Activated naive CD8-positive, alpha-beta T cell (primary cell): ENCODE data around the gene PTPN4.

Source experiments
- H3K27ac Mint-ChIP-seq: one replicate; pipeline ENCODE4 v1.8.0; 2021; ENCODE audit warnings: mixed read lengths
- H3K27me3 Mint-ChIP-seq: one replicate; pipeline ENCODE4 v1.8.0; 2021; ENCODE audit warnings: mixed read lengths
- H3K36me3 Mint-ChIP-seq: one replicate; pipeline ENCODE4 v1.8.0; 2021; ENCODE audit warnings: mixed read lengths
- H3K4me1 Mint-ChIP-seq: one replicate; pipeline ENCODE4 v1.8.0; 2021; ENCODE audit warnings: low read depth, mixed read lengths
- H3K4me3 Mint-ChIP-seq: one replicate; pipeline ENCODE4 v1.8.0; 2021; ENCODE audit warnings: mild to moderate bottlenecking, mixed read lengths
- H3K9me3 Mint-ChIP-seq: one replicate; pipeline ENCODE4 v1.8.0; 2021; ENCODE audit warnings: low read depth, mixed read lengths

PTPN4 gene

DNA sequence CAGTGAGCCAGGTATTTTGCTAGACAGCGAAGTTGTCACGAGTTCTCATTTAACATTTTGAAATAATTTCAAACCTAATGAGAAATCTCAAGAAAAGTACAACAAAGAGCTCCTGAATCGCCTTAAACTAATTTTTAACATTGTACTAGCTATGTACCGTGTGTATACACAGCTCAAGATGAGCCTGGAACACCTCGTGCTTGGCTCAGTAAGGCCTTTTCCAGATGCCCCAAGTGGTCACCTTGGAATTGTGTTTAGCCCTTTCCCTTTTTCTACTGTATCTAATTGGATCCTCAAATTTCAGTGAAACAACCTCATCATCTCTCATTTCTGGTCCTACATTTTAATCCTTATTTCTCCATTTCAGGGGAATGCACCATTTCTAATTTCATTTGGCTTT lies 7.2 kb downstream of the PTPN4 start:
- peaks cover 4% of the 10 kb centered on the region for H3K36me3 Mint-ChIP-seq
- no peaks in the 10 kb centered on the region for H3K27me3 Mint-ChIP-seq
- H3K4me1 Mint-ChIP-seq, result peaks cover 49% of the 10 kb centered on the region
- no peak overlapping the region for H3K27ac Mint-ChIP-seq
- H3K4me3 Mint-ChIP-seq, result no peak overlapping the region
- no peaks in the 10 kb centered on the region for H3K9me3 Mint-ChIP-seq

- Mint-ChIP-seq H3K9me3 (no peaks in the 10 kb centered on the region), H3K4me1 (peaks cover 44% of the 10 kb centered on the region), H3K4me3 (no peak overlapping the region), H3K27me3 (no peaks in the 10 kb centered on the region), H3K36me3 (peaks cover 4% of the 10 kb centered on the region), H3K27ac (no peak overlapping the region)
These were observed 9.0 kb downstream of the PTPN4 start for GRCh38 chr2:119768742-119769141.

GRCh38 chr2:119769645-119770044 lies 9.9 kb downstream of the PTPN4 start:
- H3K36me3 Mint-ChIP-seq, result peaks cover 6% of the 10 kb centered on the region
- no peak overlapping the region for H3K4me3 Mint-ChIP-seq

DNA sequence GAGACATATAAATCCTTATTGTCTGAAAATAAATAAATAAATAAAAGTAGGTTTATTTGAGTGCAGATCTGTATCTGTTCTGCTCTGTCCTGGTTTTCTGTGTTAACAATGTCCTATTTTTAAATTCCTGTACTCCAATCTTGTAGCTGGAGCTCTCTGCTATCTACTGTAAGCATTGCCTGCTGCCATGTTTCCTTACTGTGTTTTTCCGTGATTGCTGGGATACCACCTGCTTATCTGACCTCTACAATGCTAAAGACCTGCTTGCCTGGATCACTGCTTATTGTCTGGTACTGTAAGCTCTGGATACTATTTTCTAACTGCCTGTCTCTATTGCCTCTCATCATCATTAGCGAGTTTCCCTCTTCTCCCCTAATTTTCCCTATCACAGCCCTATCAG lies 11.6 kb downstream of the PTPN4 start:
- no peak overlapping the region for H3K4me3 Mint-ChIP-seq
- peak overlapping the region; percentile 4 for H3K27ac Mint-ChIP-seq
- no peaks in the 10 kb centered on the region for H3K9me3 Mint-ChIP-seq
- H3K4me1 Mint-ChIP-seq, result peaks cover 40% of the 10 kb centered on the region
- H3K36me3 Mint-ChIP-seq, result peaks cover 7% of the 10 kb centered on the region
- H3K27me3 Mint-ChIP-seq, result no peaks in the 10 kb centered on the region

More at GRCh38 chr2:119769645-119770044, 9.9 kb downstream of the PTPN4 start:
- Mint-ChIP-seq H3K4me1 (peaks cover 44% of the 10 kb centered on the region), H3K27me3 (no peaks in the 10 kb centered on the region), H3K27ac (no peak overlapping the region), H3K9me3 (no peaks in the 10 kb centered on the region)

DNA sequence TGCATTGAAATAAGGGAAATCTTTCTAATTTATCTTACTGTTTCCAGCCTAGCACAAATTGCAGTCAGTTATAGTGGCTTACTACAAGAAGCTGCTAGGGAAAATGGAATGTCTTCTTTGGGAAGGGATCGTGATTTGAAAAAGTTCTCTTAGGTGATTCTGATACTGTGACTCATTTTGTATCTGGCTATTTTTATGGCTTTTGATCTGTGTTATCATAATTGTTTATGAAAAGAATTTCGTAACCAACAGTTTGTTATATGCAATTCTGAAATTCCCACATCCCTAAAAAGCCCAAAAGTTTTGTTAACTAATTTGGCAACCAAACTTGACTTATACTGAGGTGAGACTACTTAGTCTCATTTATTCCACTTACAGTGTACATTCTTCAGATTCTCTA lies 12.4 kb downstream of the PTPN4 start:
- no peak overlapping the region for H3K4me3 Mint-ChIP-seq
- H3K27me3 Mint-ChIP-seq, result no peaks in the 10 kb centered on the region
- H3K9me3 Mint-ChIP-seq, result no peaks in the 10 kb centered on the region
- peaks cover 43% of the 10 kb centered on the region for H3K4me1 Mint-ChIP-seq
- no peak overlapping the region for H3K27ac Mint-ChIP-seq
- peaks cover 10% of the 10 kb centered on the region for H3K36me3 Mint-ChIP-seq

GRCh38 chr2:119772767-119773166 lies 13.0 kb downstream of the PTPN4 start:
- H3K36me3 Mint-ChIP-seq, result peaks cover 12% of the 10 kb centered on the region
- peak overlapping the region; percentile 42 for H3K27ac Mint-ChIP-seq
- H3K4me1 Mint-ChIP-seq, result peaks cover 45% of the 10 kb centered on the region
- peak overlapping the region; percentile 4 for H3K4me3 Mint-ChIP-seq
- H3K9me3 Mint-ChIP-seq, result no peaks in the 10 kb centered on the region
- H3K27me3 Mint-ChIP-seq, result no peaks in the 10 kb centered on the region

GRCh38 chr2:119774026-119774425 lies 14.3 kb downstream of the PTPN4 start:
- no peaks in the 10 kb centered on the region for H3K9me3 Mint-ChIP-seq
- H3K27me3 Mint-ChIP-seq, result no peaks in the 10 kb centered on the region
- H3K27ac Mint-ChIP-seq, result no peak overlapping the region
- peaks cover 12% of the 10 kb centered on the region for H3K36me3 Mint-ChIP-seq
- peaks cover 52% of the 10 kb centered on the region for H3K4me1 Mint-ChIP-seq
- no peak overlapping the region for H3K4me3 Mint-ChIP-seq

GRCh38 chr2:119775102-119775501 lies 15.4 kb downstream of the PTPN4 start:
- peaks cover 12% of the 10 kb centered on the region for H3K36me3 Mint-ChIP-seq
- H3K9me3 Mint-ChIP-seq, result no peaks in the 10 kb centered on the region
- H3K4me1 Mint-ChIP-seq, result peaks cover 60% of the 10 kb centered on the region
- no peak overlapping the region for H3K27ac Mint-ChIP-seq
- no peak overlapping the region for H3K4me3 Mint-ChIP-seq
- H3K27me3 Mint-ChIP-seq, result no peaks in the 10 kb centered on the region

GRCh38 chr2:119782308-119783027 lies 22.7 kb downstream of the PTPN4 start:
- Mint-ChIP-seq H3K27ac (no peak overlapping the region), H3K36me3 (no peaks in the 10 kb centered on the region), H3K4me3 (no peak overlapping the region), H3K9me3 (no peaks in the 10 kb centered on the region), H3K27me3 (no peaks in the 10 kb centered on the region), H3K4me1 (peaks cover 65% of the 10 kb centered on the region)

GRCh38 chr2:119784876-119785275 lies 25.2 kb downstream of the PTPN4 start:
- Mint-ChIP-seq H3K4me3 (no peak overlapping the region), H3K4me1 (peaks cover 57% of the 10 kb centered on the region), H3K9me3 (peaks cover 4% of the 10 kb centered on the region), H3K27ac (no peak overlapping the region), H3K27me3 (no peaks in the 10 kb centered on the region), H3K36me3 (peaks cover 3% of the 10 kb centered on the region)

DNA sequence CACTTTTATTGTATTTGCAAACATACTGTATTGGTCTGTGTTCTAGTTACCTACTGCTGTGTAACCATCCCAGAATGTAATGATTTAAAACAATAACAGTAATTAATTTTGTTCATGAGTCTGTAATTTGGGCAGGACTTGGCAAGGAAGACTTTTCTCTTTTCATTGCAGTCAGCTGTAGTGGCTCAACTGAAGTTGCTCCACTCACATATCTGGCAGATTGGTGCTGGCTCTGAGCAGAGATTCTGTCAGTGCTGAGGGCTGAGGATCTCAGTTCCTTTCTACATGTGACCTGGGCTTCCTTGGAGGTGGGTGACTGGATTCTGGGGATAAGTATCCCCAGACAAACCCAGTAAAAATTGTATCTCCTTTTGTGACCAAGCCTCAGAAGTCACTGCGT lies 26.6 kb downstream of the PTPN4 start:
- Mint-ChIP-seq H3K27ac (peak overlapping the region; percentile 18), H3K36me3 (peaks cover 14% of the 10 kb centered on the region)

DNA sequence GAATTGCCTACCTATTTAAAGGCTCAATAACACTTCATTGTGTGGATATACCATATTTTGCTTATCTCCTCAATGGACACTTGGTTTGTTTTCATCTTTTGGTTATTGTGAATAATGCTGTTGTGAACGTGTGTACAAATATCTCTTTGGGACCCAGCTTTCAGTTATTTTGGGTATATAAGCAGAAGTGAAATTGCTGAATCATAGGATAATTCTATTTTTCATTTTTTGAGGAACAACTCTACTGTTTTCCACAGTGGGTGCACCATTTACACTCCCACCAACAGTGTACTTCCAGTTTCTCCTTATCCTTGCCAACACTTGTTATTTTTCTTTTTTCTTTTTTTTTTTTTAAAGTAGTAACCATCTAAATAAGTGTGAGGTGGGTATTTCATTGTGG lies 29.0 kb downstream of the PTPN4 start:
- Mint-ChIP-seq H3K4me3 (no peak overlapping the region), H3K27me3 (no peaks in the 10 kb centered on the region), H3K4me1 (peaks cover 37% of the 10 kb centered on the region), H3K27ac (no peak overlapping the region), H3K36me3 (peaks cover 33% of the 10 kb centered on the region), H3K9me3 (peaks cover 19% of the 10 kb centered on the region)

More for the DNA sequence above, 26.6 kb downstream of the PTPN4 start:
- Mint-ChIP-seq H3K9me3 (peaks cover 8% of the 10 kb centered on the region), H3K4me1 (peaks cover 47% of the 10 kb centered on the region), H3K4me3 (no peak overlapping the region), H3K27me3 (no peaks in the 10 kb centered on the region)

DNA sequence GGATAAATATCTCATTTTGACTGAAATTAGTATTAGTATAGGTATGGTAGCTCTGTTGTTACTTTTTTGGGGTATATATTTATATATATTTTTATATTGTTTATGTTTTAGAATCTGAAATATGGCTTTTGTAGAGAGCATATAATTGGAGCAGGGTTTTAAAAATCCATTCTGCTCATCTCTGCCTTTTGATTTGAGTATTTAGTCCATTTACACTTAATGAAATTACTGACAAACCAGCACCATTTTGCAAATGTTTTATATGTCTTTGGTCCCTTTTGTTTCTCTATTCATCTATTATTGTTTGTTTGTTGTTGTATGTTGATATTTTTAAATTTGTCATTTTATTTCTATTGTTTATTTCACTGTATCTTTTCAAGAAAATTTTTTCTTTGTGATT lies 30.7 kb downstream of the PTPN4 start:
- Mint-ChIP-seq H3K4me3 (no peak overlapping the region), H3K27me3 (no peaks in the 10 kb centered on the region), H3K4me1 (peaks cover 30% of the 10 kb centered on the region), H3K27ac (no peak overlapping the region), H3K36me3 (peaks cover 33% of the 10 kb centered on the region), H3K9me3 (peaks cover 19% of the 10 kb centered on the region)

- Mint-ChIP-seq H3K36me3 (peaks cover 35% of the 10 kb centered on the region), H3K9me3 (peaks cover 19% of the 10 kb centered on the region), H3K27ac (no peak overlapping the region), H3K27me3 (no peaks in the 10 kb centered on the region), H3K4me3 (no peak overlapping the region), H3K4me1 (peaks cover 25% of the 10 kb centered on the region)
These were observed 33.2 kb downstream of the PTPN4 start for GRCh38 chr2:119792907-119793312.

- H3K27me3 Mint-ChIP-seq, result no peaks in the 10 kb centered on the region
These were observed 34.5 kb downstream of the PTPN4 start for GRCh38 chr2:119794237-119794636.

More at GRCh38 chr2:119794237-119794636, 34.5 kb downstream of the PTPN4 start:
- Mint-ChIP-seq H3K4me1 (peaks cover 33% of the 10 kb centered on the region), H3K36me3 (peaks cover 36% of the 10 kb centered on the region), H3K9me3 (peaks cover 15% of the 10 kb centered on the region), H3K4me3 (no peak overlapping the region), H3K27ac (no peak overlapping the region)
